Ishikawa (cell line): Measurements from ENCODE around the gene CHRD.

Experiments used
- EP300 ChIP-seq: IDR thresholded peaks from 2 replicates; pipeline ENCODE4 v1.6.1; 2012; ENCODE audit warnings: borderline replicate concordance
- FOXM1 ChIP-seq: IDR thresholded peaks from 2 replicates; pipeline ENCODE4 v1.6.1; 2012; ENCODE audit warnings: low read depth, borderline replicate concordance
- NFIC ChIP-seq: IDR thresholded peaks from 2 replicates; pipeline ENCODE4 v1.6.1; 2012
- RAD21 ChIP-seq: IDR thresholded peaks from 2 replicates; pipeline ENCODE4 v1.6.1; 2012; ENCODE audit warnings: low read depth
- TEAD4 ChIP-seq: IDR thresholded peaks from 2 replicates; pipeline ENCODE4 v1.6.1; 2012
- YY1 ChIP-seq: IDR thresholded peaks from 2 replicates; pipeline ENCODE4 v1.6.1; 2012; ENCODE audit warnings: low read depth

DNA sequence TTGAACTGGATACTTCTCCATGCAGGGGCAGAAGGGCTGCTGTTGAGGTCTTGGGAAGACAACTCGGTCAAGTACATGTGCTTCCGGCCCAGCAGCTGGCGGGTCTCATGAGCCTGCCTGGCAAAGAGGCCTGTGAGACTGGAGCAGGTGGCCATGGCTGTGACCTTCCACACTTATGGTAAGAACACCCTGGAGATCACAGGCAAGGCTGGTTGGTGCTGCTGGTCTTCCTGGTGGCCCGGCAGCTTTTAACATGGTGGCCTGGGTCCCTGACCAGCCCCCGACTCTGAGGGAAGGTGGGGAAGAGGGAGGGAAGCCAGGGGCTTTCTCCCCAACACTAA is 15.4 kb downstream of the CHRD start:
- TF ChIP-seq RAD21 (no peak), TEAD4 (no peak), NFIC (no peak), FOXM1 (no peak), EP300 (no peak), YY1 (no peak)
